Adrenal gland (tissue), 5 donors: ENCODE measurements around the gene PCSK4.

ENCODE experiments used
- POLR2A ChIP-seq, 2 donors: fragments of 450-650 bp; IDR thresholded peaks; one replicate each; pipeline ENCODE4 v1.6.1; 2017; ENCODE audit warnings: antibody characterized with exemption in 2 of 2, mild to moderate bottlenecking in 2 of 2, moderate library complexity in 1 of 2
- TF ChIP-seq, protein P1 (sequence below), 6 experiments: fragments of 450-650 bp in 4 of 6; fragments of 200-600 bp in 2 of 6; sonication (generic) in 1 of 6; IDR thresholded peaks; 1 replicate in 5 of 6; 2 replicates in 1 of 6; pipeline versions ENCODE4 v1.5.1 to v1.8.0; 2016 to 2021; ENCODE audit warnings: antibody characterized with exemption in 6 of 6, mild to moderate bottlenecking in 2 of 6, moderate library complexity in 1 of 6
- donor health status: DM: no; HTN: no; CAD: no.

DNA sequence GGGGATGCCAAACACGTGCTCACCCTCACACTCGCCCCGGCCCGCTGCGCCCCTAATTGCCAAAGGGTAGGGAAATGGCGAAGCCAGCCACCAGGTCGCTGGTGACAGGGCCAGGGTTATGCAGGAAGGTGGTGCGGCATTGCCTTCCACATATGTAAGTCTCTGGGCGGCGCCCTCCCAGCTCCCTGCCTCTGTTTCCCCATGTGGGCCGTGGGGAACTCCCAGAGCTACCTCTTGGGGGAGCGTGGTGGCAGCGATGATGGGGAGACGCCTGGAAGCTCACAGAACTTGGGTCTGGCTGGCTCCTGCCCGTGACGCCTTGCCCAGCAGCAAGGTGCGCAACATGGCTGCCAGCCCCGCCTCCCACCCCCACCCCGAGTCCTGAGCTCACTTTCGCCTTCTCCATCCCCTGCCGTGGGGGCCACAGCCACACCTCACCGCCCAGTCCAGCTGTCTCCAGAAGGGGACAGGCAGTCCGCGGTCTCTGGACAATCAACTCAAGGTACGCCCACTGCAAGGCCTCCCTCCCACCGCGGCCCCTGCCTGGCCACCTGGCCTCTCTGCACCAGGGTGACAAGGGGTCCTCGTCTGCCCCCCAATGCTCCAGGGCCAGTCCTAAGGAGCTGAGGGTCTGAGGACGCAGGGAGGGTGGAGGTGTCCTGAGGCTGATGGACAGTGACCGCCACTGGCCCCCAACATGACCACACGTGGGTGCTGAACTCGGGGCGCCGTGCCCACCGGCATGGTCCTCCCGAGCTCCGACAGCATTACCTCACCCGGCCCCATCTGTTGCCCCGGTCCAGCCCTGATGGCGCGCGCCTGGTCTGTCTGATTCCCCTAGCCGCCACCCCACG, 17.7 kb downstream of the PCSK4 start:
- TF ChIP-seq, protein P1, sequence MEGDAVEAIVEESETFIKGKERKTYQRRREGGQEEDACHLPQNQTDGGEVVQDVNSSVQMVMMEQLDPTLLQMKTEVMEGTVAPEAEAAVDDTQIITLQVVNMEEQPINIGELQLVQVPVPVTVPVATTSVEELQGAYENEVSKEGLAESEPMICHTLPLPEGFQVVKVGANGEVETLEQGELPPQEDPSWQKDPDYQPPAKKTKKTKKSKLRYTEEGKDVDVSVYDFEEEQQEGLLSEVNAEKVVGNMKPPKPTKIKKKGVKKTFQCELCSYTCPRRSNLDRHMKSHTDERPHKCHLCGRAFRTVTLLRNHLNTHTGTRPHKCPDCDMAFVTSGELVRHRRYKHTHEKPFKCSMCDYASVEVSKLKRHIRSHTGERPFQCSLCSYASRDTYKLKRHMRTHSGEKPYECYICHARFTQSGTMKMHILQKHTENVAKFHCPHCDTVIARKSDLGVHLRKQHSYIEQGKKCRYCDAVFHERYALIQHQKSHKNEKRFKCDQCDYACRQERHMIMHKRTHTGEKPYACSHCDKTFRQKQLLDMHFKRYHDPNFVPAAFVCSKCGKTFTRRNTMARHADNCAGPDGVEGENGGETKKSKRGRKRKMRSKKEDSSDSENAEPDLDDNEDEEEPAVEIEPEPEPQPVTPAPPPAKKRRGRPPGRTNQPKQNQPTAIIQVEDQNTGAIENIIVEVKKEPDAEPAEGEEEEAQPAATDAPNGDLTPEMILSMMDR (IDR thresholded peaks at IDR 0.05): no peak
- TF ChIP-seq POLR2A (IDR thresholded peaks at IDR 0.05): no peak
